ENCODE data around the gene PDYN. TPM values are rescaled to one million over a fixed set of nuclear protein-coding genes. Genes with fewer than 3 reads are reported as not detected.

PDYN gene
- total RNA-seq, 1 experiment from 2014 or later: not detected

DNA sequence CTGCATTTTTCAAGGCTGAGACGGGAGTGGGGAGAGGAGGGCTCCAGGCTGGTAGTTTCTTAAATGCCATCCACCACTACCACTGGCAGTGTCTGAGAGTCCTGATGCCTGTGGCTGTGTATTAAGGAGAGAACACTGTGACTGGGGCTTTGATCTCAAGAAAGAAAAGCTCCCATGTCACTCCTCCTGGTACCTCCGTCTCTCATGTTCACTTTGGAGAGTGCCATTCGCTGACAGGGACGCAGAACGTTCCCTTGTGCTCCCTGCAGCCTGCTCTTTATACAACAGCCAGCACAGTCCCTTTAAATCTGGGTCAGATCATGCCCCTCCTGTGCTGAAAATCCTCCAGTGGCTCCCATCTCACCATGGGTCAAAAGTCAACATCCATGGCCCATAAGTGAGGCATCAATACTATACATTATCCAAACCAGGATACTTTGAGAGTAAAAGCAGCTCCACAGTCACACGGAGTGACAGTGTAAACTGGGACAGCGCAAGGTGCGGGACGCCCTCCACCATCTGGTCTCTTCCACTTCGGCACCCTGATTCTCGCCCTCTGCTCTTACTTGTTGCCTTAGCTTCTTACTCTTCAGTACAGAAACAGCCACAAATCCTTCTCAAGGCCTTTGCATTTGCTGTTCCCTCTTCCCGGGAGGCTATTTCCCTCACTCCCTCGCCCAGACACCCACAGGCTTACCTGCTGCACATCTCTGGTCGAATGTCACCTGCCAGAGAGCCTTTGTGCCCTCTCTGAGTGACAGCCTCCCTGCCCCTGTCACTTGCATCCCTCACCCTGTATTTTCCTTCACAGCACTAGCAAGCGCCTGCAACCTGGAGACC lies 20.0 kb downstream of the PDYN start:
- Histone ChIP-seq H3K4me3 (ENCODE audit: low read depth, low read length, poor library complexity, severe bottlenecking) (no peak overlapping the region), H3K4me1 (ENCODE audit: insufficient read depth, low read length, poor library complexity, severe bottlenecking) (no peaks in the 10 kb centered on the region), H3K27me3 (replicated peaks; ENCODE audit: insufficient read depth, low read depth, low read length, poor library complexity) (peaks cover 2% of the 10 kb centered on the region), H3K36me3 (ENCODE audit: insufficient read depth, low read length, poor library complexity, severe bottlenecking) (no peaks in the 10 kb centered on the region), H3K27ac (ENCODE audit: low read depth, low read length, poor library complexity, severe bottlenecking) (no peak overlapping the region), H3K9me3 (ENCODE audit: low read depth, low read length, poor library complexity, severe bottlenecking) (no peaks in the 10 kb centered on the region)
- CTCF ChIA-PET: no interaction called here
- intact Hi-C loops (cut with micrococcal nuclease; ENCODE audit: unreplicated experiment): no loop called here
- TF ChIP-seq, protein P1, sequence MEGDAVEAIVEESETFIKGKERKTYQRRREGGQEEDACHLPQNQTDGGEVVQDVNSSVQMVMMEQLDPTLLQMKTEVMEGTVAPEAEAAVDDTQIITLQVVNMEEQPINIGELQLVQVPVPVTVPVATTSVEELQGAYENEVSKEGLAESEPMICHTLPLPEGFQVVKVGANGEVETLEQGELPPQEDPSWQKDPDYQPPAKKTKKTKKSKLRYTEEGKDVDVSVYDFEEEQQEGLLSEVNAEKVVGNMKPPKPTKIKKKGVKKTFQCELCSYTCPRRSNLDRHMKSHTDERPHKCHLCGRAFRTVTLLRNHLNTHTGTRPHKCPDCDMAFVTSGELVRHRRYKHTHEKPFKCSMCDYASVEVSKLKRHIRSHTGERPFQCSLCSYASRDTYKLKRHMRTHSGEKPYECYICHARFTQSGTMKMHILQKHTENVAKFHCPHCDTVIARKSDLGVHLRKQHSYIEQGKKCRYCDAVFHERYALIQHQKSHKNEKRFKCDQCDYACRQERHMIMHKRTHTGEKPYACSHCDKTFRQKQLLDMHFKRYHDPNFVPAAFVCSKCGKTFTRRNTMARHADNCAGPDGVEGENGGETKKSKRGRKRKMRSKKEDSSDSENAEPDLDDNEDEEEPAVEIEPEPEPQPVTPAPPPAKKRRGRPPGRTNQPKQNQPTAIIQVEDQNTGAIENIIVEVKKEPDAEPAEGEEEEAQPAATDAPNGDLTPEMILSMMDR (conservative IDR thresholded peaks at IDR 0.05; ENCODE audit: low read depth, low read length): no peak
- no peak for TF ChIP-seq EZH2 (IDR thresholded peaks at IDR 0.05; ENCODE audit: borderline replicate concordance, low read depth, low read length, poor library complexity, severe bottlenecking)
- BruUV-seq (replicated peaks): no TSS peak
- DNase-seq (ENCODE audit: low spot score): no peak
- POLR2A ChIA-PET (ENCODE audit: low non-redundant PET): no interaction called here

DNA sequence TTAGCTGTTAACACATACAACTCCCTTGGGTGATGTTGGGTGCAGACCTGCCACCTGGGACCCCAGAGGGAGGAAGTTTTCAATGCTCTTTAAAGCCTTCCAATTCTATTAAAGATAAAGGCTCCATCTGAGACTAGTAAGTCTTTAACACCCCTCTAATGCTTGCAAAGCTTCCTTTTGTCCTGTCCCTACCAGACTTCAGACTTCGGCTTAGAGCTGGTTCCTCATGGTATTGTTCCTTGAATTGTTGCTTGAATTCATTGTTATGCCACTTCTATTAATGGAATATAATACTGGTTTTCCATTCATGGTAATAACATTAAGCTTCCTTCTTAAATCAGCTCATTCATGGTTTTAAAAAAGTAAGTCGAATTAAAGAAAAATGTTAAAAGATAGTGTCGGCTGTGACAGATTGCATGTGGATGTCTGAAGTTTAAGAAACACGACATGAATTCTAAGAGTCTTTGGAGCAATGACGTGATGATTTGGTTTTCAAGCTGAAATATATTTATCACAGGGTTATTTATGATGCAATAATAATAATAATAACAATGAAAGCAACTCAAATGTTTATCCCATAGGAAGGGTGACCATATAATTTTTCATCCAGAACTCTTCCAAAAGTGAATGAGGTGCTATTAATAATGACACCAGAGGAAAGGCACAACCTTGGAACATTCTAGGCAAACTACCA lies 21.8 kb downstream of the PDYN start:
- Histone ChIP-seq H3K9me3 (ENCODE audit: low read depth, low read length, poor library complexity, severe bottlenecking) (no peaks in the 10 kb centered on the region), H3K27ac (ENCODE audit: low read depth, low read length, poor library complexity, severe bottlenecking) (no peak overlapping the region), H3K36me3 (ENCODE audit: insufficient read depth, low read length, poor library complexity, severe bottlenecking) (no peaks in the 10 kb centered on the region), H3K4me1 (ENCODE audit: insufficient read depth, low read length, poor library complexity, severe bottlenecking) (no peaks in the 10 kb centered on the region), H3K27me3 (replicated peaks; ENCODE audit: insufficient read depth, low read depth, low read length, poor library complexity) (no peaks in the 10 kb centered on the region), H3K4me3 (ENCODE audit: low read depth, low read length, poor library complexity, severe bottlenecking) (no peak overlapping the region)
- TF ChIP-seq, protein P1 (conservative IDR thresholded peaks at IDR 0.05; ENCODE audit: low read depth, low read length): no peak
- POLR2A ChIA-PET (ENCODE audit: low non-redundant PET): interaction anchor here (0.6 kb wide), 1 partner anchor 14 kb away, joined by 3 read pairs; no protein-coding TSS in a partner anchor
- intact Hi-C loops (cut with micrococcal nuclease; ENCODE audit: unreplicated experiment): no loop called here
- CTCF ChIA-PET: no interaction called here
- BruUV-seq (replicated peaks): no TSS peak
- DNase-seq (ENCODE audit: low spot score): no peak

DNA sequence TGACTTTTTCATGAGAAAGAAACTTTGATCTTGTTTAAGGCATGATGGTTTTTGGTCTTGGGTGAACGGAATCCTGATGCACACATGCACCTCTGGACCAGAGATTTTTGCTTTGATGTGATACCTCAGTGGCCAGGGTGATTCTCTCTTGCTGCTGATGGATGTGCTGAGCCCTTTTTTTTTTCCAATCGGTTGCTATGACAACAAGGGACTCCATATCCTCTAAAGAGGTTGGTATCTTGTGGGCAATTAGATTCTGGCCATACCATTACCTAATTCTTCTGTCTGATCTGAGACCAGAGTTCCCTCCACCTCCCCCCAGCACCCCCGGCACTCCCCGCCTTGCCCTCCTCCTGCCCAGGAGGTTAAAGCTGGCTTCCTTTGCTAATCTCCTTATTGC lies 24.9 kb downstream of the PDYN start:
- no peak overlapping the region for H3K27ac ChIP-seq (ENCODE audit: low read depth, low read length, poor library complexity, severe bottlenecking)
- intact Hi-C loops (cut with micrococcal nuclease; ENCODE audit: unreplicated experiment): loop anchor here (5.0 to 10.0 kb wide), 2 partner anchors 133 to 486 kb away; partner anchors contain the start of gene STK35
- H3K9me3 ChIP-seq (ENCODE audit: low read depth, low read length, poor library complexity, severe bottlenecking): no peaks in the 10 kb centered on the region
- BruUV-seq (replicated peaks): no TSS peak
- ChIA-PET POLR2A (ENCODE audit: low non-redundant PET) (no interaction called here), CTCF (no interaction called here)
- TF ChIP-seq EZH2 (IDR thresholded peaks at IDR 0.05; ENCODE audit: borderline replicate concordance, low read depth, low read length, poor library complexity, severe bottlenecking): no peak
- TF ChIP-seq, protein P1 (conservative IDR thresholded peaks at IDR 0.05; ENCODE audit: low read depth, low read length): no peak
- no peak for DNase-seq (ENCODE audit: low spot score)
- no peaks in the 10 kb centered on the region for H3K27me3 ChIP-seq (replicated peaks; ENCODE audit: insufficient read depth, low read depth, low read length, poor library complexity)
- peaks cover 19% of the 10 kb centered on the region for H3K4me1 ChIP-seq (ENCODE audit: insufficient read depth, low read length, poor library complexity, severe bottlenecking)
- H3K36me3 ChIP-seq (ENCODE audit: insufficient read depth, low read length, poor library complexity, severe bottlenecking): no peaks in the 10 kb centered on the region
- H3K4me3 ChIP-seq (ENCODE audit: low read depth, low read length, poor library complexity, severe bottlenecking): no peak overlapping the region
